GM12875 (cell line): Measurements from ENCODE around the gene LARP1B.
"Not testable (repeated sequence)": the region's sequence is repeated elsewhere in the genome, so short reads cannot be mapped to it uniquely, and the experiment has no call there.

Source experiments
- H3K4me3 ChIP-seq: one replicate; pipeline ENCODE4 v1.5.1; 2011; ENCODE audit warnings: low read depth, low read length, control low read depth
- TF ChIP-seq, protein P1 (sequence below): IDR thresholded peaks from 2 replicates; pipeline ENCODE4 v1.5.1; 2011; ENCODE audit warnings: low read depth, mild to moderate bottlenecking, control low read depth, inconsistent platforms, low read length, moderate library complexity, borderline replicate concordance; ENCODE audit not compliant: insufficient read depth

LARP1B gene

GRCh38 chr4:128060699-128061565, at the start of gene LARP1B:
TSS of gene LARP1B (plus strand) at chr4:128061312. CDS start at chr4:128074952, 13,640 bp downstream.
- peak within 1 kb of the TSS; percentile 71 for H3K4me3 ChIP-seq
- TF ChIP-seq, protein P1, sequence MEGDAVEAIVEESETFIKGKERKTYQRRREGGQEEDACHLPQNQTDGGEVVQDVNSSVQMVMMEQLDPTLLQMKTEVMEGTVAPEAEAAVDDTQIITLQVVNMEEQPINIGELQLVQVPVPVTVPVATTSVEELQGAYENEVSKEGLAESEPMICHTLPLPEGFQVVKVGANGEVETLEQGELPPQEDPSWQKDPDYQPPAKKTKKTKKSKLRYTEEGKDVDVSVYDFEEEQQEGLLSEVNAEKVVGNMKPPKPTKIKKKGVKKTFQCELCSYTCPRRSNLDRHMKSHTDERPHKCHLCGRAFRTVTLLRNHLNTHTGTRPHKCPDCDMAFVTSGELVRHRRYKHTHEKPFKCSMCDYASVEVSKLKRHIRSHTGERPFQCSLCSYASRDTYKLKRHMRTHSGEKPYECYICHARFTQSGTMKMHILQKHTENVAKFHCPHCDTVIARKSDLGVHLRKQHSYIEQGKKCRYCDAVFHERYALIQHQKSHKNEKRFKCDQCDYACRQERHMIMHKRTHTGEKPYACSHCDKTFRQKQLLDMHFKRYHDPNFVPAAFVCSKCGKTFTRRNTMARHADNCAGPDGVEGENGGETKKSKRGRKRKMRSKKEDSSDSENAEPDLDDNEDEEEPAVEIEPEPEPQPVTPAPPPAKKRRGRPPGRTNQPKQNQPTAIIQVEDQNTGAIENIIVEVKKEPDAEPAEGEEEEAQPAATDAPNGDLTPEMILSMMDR, result no peak

DNA sequence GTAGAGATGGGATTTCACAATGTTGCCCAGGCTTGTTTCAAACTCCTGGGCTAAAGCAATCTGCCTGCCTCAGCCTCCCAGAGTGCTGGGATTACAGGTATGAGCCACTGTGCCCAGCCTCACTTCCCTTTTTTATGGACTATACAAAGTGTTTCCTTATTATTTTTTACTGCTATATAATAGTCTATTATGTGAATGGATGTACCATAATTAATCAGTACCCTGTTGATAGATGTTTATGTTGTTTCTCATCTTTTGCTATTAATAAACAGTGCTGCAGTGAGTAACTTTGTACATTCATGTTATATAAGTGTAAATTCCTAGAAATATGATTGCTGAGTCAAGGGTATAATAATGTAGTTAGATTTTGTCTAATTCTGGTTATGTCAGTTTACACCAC, 35.8 kb upstream of the LARP1B start:
- no peak overlapping the region for H3K4me3 ChIP-seq
- TF ChIP-seq, protein P1, result no peak

GRCh38 chr4:128029907-128030306, 31.2 kb upstream of the LARP1B start:
- TF ChIP-seq, protein P1, result no peak
- H3K4me3 ChIP-seq, result no peak overlapping the region

- TF ChIP-seq, protein P1, result no peak
- H3K4me3 ChIP-seq, result no peak overlapping the region
Measured at GRCh38 chr4:128031756-128032384, 29.2 kb upstream of the LARP1B start.

- TF ChIP-seq, protein P1, result no peak
- no peak overlapping the region for H3K4me3 ChIP-seq
Measured at GRCh38 chr4:128039568-128039967, 21.5 kb upstream of the LARP1B start.

DNA sequence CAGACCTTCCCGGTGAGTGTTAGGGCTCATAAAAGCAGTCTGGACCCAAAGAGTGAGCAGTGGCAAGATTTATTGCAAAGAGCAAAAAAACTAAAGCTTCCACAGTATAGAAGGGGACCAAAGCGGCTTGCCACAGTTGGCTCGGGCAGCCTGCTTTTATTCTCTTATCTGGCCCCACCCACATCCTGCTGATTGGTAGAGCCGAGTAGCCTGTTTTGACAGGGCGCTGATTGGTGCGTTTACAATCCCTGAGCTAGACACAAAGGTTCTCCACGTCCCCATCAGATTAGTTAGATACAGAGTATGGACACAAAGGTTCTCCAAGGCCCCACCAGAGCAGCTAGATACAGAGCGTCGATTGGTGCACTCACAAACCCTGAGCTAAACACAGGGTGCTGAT, 14.1 kb upstream of the LARP1B start:
- H3K4me3 ChIP-seq, result not testable (repeated sequence)

GRCh38 chr4:128047514-128047913, 13.6 kb upstream of the LARP1B start:
- H3K4me3 ChIP-seq, result not testable (repeated sequence)

DNA sequence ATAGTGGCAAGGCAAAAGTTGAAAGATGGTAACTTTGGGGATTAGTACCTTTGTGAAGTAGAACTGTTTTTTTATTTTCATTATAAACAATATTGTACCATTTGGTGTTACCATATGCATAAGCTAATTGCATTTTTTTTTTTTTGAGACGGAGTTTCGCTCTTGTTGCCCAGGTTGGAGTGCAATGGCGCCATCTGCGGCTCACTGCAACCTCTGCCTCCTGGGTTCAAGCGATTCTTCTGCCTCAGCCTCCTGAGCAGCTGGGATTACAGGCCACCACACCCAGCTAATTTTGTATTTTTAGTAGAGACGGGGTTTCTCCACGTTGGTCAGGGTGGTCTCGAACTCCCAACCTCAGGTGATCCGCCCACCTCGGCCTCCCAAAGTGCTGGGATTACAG, 9.9 kb upstream of the LARP1B start:
- H3K4me3 ChIP-seq, result not testable (repeated sequence)

DNA sequence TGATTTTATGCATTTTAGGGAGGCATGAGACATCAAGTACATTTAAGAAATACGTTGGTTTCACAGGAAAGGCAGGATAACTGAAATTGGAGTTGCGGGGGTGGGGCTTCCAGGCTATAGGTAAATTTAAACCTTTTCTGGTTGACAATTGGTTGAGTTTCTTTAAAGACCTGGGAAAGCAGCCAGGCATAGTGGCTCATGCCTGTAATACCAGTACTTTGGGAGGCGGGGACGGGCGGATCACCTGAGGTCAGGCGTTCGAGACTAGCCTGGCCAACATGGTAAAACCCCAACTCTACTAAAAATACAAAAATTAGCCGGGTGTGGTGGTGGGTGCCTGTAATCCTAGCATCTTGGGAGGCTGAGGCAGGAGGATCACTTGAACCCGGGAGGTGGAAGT, 6.2 kb upstream of the LARP1B start:
- H3K4me3 ChIP-seq, result not testable (repeated sequence)

GRCh38 chr4:128055441-128056206, 5.5 kb upstream of the LARP1B start:
- H3K4me3 ChIP-seq, result not testable (repeated sequence)
